Ascending aorta (tissue), 2 donors: ENCODE results near the gene OCRL. TPM values are rescaled to one million over a fixed set of nuclear protein-coding genes. Genes with fewer than 3 reads are reported as not detected.

Source experiments
- DNase-seq, 2 donors: peaks; one replicate each; pipeline ENCODE4 v3.0.0-alpha.2; 2019; ENCODE audit warnings: low spot score in 2 of 2
- H3K27ac ChIP-seq, 2 donors: fragments of 200-600 bp; sonication (generic); one replicate each; pipeline ENCODE4 v1.5.1; 2016 to 2017; ENCODE audit warnings: mild to moderate bottlenecking in 1 of 2
- H3K27me3 ChIP-seq: fragments of 200-600 bp; sonication (generic); one replicate; pipeline ENCODE4 v1.5.1; 2017
- H3K36me3 ChIP-seq, 2 donors: fragments of 200-600 bp; sonication (generic); one replicate each; pipeline ENCODE4 v1.5.1; 2016
- H3K4me1 ChIP-seq, 2 donors: fragments of 200-600 bp; sonication (generic); one replicate each; pipeline ENCODE4 v1.5.1; 2016 to 2017; ENCODE audit warnings: mild to moderate bottlenecking in 1 of 2
- H3K4me3 ChIP-seq, 2 donors: fragments of 200-600 bp; sonication (generic); one replicate each; pipeline ENCODE4 v1.5.1; 2016 to 2017; ENCODE audit warnings: mild to moderate bottlenecking in 1 of 2
- H3K9me3 ChIP-seq, 2 donors: fragments of 200-600 bp; sonication (generic); one replicate each; pipeline ENCODE4 v1.5.1; 2016
- intact Hi-C: fragments of 100-400 bp; cut with DNase I; formaldehyde crosslinking; loops from one replicate; pipeline ENCODE4 v1.15.1; 2023
- total RNA-seq: library from RNA; depleted of rRNA; stranded (reverse); fragments of >200 nt; gene quantifications from one replicate; pipeline ENCODE4 v1.1.0, GENCODE V29; 2016
- TF ChIP-seq, protein P1 (sequence below), 3 experiments: fragments of 200-600 bp in 2 of 3; fragments of 450-650 bp in 1 of 3; sonication (generic) in 2 of 3; IDR thresholded peaks; one replicate each; pipeline ENCODE4 v1.5.1; 2016 to 2019; ENCODE audit warnings: antibody characterized with exemption in 3 of 3, mild to moderate bottlenecking in 1 of 3, moderate library complexity in 1 of 3

OCRL gene
- total RNA-seq, 1 donor from 2014 or later: 22.4 TPM

DNA sequence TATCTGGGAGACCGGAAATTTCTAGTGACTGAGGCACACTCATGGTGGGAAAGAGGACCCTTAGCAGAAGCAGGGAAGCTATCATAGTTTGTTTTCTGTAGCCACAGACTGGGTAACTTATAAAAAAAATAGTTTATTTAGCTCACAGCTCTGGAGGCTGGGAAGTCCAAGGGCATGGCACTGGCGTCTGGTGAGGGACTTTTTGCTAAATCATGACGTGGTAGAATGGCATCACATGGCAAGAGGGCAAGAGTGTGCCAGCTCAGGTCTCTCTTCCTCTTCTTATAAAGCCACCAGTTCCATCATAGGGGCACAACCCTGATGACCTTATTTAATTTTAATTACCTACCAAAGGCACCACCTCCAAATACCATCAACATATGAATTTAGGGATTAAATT, 101.4 kb downstream of the OCRL start:
- intact Hi-C loops: no loop called here
- Histone ChIP-seq H3K27ac (no peak overlapping the region), H3K27me3 (no peaks in the 10 kb centered on the region), H3K4me3 (no peak overlapping the region), H3K9me3 (no peaks in the 10 kb centered on the region), H3K36me3 (no peaks in the 10 kb centered on the region), H3K4me1 (no peaks in the 10 kb centered on the region)
- no peak for DNase-seq
- TF ChIP-seq, protein P1, sequence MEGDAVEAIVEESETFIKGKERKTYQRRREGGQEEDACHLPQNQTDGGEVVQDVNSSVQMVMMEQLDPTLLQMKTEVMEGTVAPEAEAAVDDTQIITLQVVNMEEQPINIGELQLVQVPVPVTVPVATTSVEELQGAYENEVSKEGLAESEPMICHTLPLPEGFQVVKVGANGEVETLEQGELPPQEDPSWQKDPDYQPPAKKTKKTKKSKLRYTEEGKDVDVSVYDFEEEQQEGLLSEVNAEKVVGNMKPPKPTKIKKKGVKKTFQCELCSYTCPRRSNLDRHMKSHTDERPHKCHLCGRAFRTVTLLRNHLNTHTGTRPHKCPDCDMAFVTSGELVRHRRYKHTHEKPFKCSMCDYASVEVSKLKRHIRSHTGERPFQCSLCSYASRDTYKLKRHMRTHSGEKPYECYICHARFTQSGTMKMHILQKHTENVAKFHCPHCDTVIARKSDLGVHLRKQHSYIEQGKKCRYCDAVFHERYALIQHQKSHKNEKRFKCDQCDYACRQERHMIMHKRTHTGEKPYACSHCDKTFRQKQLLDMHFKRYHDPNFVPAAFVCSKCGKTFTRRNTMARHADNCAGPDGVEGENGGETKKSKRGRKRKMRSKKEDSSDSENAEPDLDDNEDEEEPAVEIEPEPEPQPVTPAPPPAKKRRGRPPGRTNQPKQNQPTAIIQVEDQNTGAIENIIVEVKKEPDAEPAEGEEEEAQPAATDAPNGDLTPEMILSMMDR (IDR thresholded peaks at IDR 0.05): no peak

DNA sequence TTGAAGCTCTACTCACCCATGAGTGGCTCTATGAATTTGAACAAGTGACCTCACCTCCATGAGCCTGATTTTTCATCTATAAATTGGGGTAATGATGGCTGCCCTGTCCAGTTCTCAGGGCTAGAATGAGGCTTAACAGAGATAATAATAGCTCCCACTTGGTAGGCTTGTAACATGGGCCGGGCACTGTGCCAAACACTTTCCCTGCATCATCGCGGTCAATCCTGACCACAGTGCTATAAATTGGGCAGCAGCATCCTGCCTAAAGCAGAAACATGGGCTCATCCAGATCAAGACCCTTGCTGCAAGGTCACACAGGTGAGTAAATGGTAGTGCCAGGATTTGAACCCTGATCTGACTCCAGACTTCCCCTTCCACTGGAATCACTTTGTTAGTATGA, 101.9 kb downstream of the OCRL start:
- H3K27ac ChIP-seq: no peak overlapping the region
- intact Hi-C loops: no loop called here
- no peaks in the 10 kb centered on the region for H3K4me1 ChIP-seq
- no peaks in the 10 kb centered on the region for H3K27me3 ChIP-seq
- H3K4me3 ChIP-seq: no peak overlapping the region
- no peaks in the 10 kb centered on the region for H3K9me3 ChIP-seq
- H3K36me3 ChIP-seq: no peaks in the 10 kb centered on the region
- no peak for DNase-seq
- TF ChIP-seq, protein P1 (IDR thresholded peaks at IDR 0.05): no peak

Other genes starting within 250 kb of the OCRL start
- gene SMARCA1, start 16.8 kb upstream of the OCRL start, total RNA-seq: 21.5 TPM
- gene APLN, start 114.7 kb downstream of the OCRL start, total RNA-seq: 2.2 TPM
- 7.7 TPM for gene XPNPEP2, start 198.7 kb downstream of the OCRL start, total RNA-seq
- 31.0 TPM for gene SASH3, start 239.7 kb downstream of the OCRL start, total RNA-seq